ENCODE measurements around the gene DPH6. TPM values are rescaled to one million over a fixed set of nuclear protein-coding genes. Genes with fewer than 3 reads are reported as not detected.
"Not testable (repeated sequence)": the region's sequence is repeated elsewhere in the genome, so short reads cannot be mapped to it uniquely, and the experiment has no call there.

The DPH6 gene
- total RNA-seq = 10 to 100 TPM; 12.5 to 50.0 (median 19.0) TPM

- no peaks in the 10 kb centered on the region for H3K9me3 ChIP-seq
- WGBS = 0% methylated on average over 10 of the region's 66 CpGs
- TF ChIP-seq POLR2AphosphoS5 (IDR thresholded peaks at IDR 0.05) (peak in 1 of 3 donors; percentile 56), POLR2A (IDR thresholded peaks at IDR 0.05) (peak in 1 of 2 donors; percentile 47), CTCF (IDR thresholded peaks at IDR 0.05) (peak in 1 of 2 donors; percentile 7), EP300 (IDR thresholded peaks at IDR 0.05) (no peak)
- peaks cover 20% of the 10 kb centered on the region for H3K4me1 ChIP-seq
- H3K4me3 ChIP-seq = peak within 1 kb of the TSS; percentile 71
- H3K36me3 ChIP-seq = no peaks in the 10 kb centered on the region
- DNase-seq (ENCODE audit: low spot score in 2 of 2) = peak; percentile 89 to 90
- peak within 1 kb of the TSS; percentile 97 for H3K27ac ChIP-seq
- no peaks in the 10 kb centered on the region for H3K27me3 ChIP-seq
These were observed at the start of gene DPH6 for GRCh38 chr15:35545824-35546510. TSS of gene DPH6 (minus strand) at chr15:35546165. CDS start at chr15:35546141, 24 bp downstream.

- Histone ChIP-seq H3K36me3 (no peaks in the 10 kb centered on the region), H3K27ac (no peak overlapping the region), H3K4me3 (no peak overlapping the region), H3K27me3 (no peaks in the 10 kb centered on the region), H3K4me1 (no peaks in the 10 kb centered on the region), H3K9me3 (no peaks in the 10 kb centered on the region)
- no peak for DNase-seq (ENCODE audit: low spot score in 2 of 2)
- no peak for TF ChIP-seq POLR2AphosphoS5 (IDR thresholded peaks at IDR 0.05)
- no peak for TF ChIP-seq EP300 (IDR thresholded peaks at IDR 0.05)
- no peak for TF ChIP-seq CTCF (IDR thresholded peaks at IDR 0.05)
- no peak for TF ChIP-seq POLR2A (IDR thresholded peaks at IDR 0.05)
- 77% methylated on average over 1 of the region's 1 CpG for WGBS
These were observed 49.7 kb upstream of the DPH6 start for GRCh38 chr15:35595656-35596055.

GRCh38 chr15:35591987-35592386 is 46.0 kb upstream of the DPH6 start:
- not testable (repeated sequence) for H3K4me1 ChIP-seq, H3K27me3 ChIP-seq
- WGBS = 91% methylated on average over 2 of the region's 2 CpGs

GRCh38 chr15:35583863-35584528 is 38.0 kb upstream of the DPH6 start:
- no peak for DNase-seq (ENCODE audit: low spot score in 2 of 2)
- H3K4me1 ChIP-seq = no peaks in the 10 kb centered on the region
- no peak for TF ChIP-seq POLR2AphosphoS5 (IDR thresholded peaks at IDR 0.05)
- TF ChIP-seq EP300 (IDR thresholded peaks at IDR 0.05) = no peak
- TF ChIP-seq POLR2A (IDR thresholded peaks at IDR 0.05) = no peak
- TF ChIP-seq CTCF (IDR thresholded peaks at IDR 0.05) = no peak
- no peak overlapping the region for H3K4me3 ChIP-seq
- no peak overlapping the region for H3K27ac ChIP-seq
- WGBS = 39% methylated on average over 1 of the region's 1 CpG
- H3K27me3 ChIP-seq = no peaks in the 10 kb centered on the region
- no peaks in the 10 kb centered on the region for H3K9me3 ChIP-seq
- no peaks in the 10 kb centered on the region for H3K36me3 ChIP-seq

More at GRCh38 chr15:35591987-35592386, 46.0 kb upstream of the DPH6 start:
- H3K4me3 ChIP-seq; H3K36me3 ChIP-seq; DNase-seq (ENCODE audit: low spot score in 2 of 2); H3K9me3 ChIP-seq; H3K27ac ChIP-seq: not testable (repeated sequence)

GRCh38 chr15:35580606-35581005 is 34.6 kb upstream of the DPH6 start:
- no peak for TF ChIP-seq POLR2AphosphoS5 (IDR thresholded peaks at IDR 0.05)
- DNase-seq (ENCODE audit: low spot score in 2 of 2) = no peak
- WGBS = 75% methylated on average over 3 of the region's 3 CpGs

GRCh38 chr15:35567392-35567791 is 21.4 kb upstream of the DPH6 start:
- 68% methylated on average over 1 of the region's 1 CpG for WGBS

More at GRCh38 chr15:35580606-35581005, 34.6 kb upstream of the DPH6 start:
- H3K27me3 ChIP-seq = no peaks in the 10 kb centered on the region
- H3K27ac ChIP-seq = no peak overlapping the region
- no peaks in the 10 kb centered on the region for H3K4me1 ChIP-seq
- no peak overlapping the region for H3K4me3 ChIP-seq
- H3K9me3 ChIP-seq = no peaks in the 10 kb centered on the region
- no peaks in the 10 kb centered on the region for H3K36me3 ChIP-seq

More at GRCh38 chr15:35567392-35567791, 21.4 kb upstream of the DPH6 start:
- H3K36me3 ChIP-seq = no peaks in the 10 kb centered on the region
- TF ChIP-seq EP300 (IDR thresholded peaks at IDR 0.05) (no peak), CTCF (IDR thresholded peaks at IDR 0.05) (no peak), POLR2A (IDR thresholded peaks at IDR 0.05) (no peak), POLR2AphosphoS5 (IDR thresholded peaks at IDR 0.05) (no peak)
- no peak overlapping the region for H3K27ac ChIP-seq
- DNase-seq (ENCODE audit: low spot score in 2 of 2) = no peak
- no peaks in the 10 kb centered on the region for H3K9me3 ChIP-seq
- no peaks in the 10 kb centered on the region for H3K4me1 ChIP-seq
- no peaks in the 10 kb centered on the region for H3K27me3 ChIP-seq
- H3K4me3 ChIP-seq = no peak overlapping the region

All from suprapubic skin (tissue), 4 donors.